NCI-H1930 (cell line): ENCODE measurements around the gene CYGB.
"Not testable (repeated sequence)": the region's sequence is repeated elsewhere in the genome, so short reads cannot be mapped to it uniquely, and the experiment has no call there.

Experiments
- DNase-seq, 2 experiments: peaks; one replicate each; lab custom pipeline; 2025; lab: John Stamatoyannopoulos, UW

CYGB gene

DNA sequence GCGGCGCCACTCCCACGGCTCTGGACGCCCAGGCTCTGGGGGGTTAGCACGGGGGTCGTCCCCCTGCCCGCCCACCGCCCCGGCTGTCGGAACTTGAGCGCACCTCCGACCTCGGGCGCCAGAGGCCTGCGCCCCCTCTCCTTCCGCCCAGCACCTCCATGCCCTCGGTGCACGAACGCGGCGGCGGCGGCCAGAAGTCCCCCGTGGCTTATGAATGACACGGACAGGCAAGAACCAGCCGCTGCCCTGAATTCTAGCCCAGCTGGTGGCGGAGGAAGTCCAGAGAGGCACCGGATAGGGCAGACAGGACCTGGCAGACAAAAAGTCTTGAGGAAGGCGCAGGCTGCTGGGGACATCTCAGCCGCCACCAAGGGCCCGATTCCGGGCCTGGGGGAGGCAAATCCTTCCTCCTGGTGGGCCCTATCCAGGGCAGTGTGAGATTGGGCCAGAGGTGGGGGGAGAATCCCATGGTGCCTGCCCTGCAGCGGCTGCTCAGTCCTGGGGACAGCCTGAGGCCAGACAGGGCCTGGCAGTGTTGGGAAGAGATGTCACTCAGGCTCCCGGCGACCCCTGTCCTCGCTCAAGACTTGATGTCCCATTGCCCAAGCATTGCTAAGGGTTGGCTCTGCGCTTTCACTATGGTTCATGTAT, 897 bp upstream of the CYGB start:
- DNase-seq = no peak

DNA sequence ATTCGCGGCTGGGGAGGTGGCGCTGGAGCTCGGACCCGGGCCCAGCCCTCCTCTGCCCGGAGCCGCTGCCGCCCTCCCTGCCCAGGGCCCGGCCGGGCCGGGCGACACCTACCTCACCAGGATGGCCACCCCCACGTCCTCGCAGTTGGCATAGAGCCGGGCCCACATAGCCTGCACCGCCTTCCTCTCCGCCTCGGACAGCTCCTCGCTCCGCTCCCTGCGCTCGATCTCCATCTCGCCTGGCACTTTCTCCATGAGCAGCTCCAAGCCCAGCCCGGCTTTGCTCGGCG, 276 bp downstream of the CYGB start:
- no peak for DNase-seq

DNA sequence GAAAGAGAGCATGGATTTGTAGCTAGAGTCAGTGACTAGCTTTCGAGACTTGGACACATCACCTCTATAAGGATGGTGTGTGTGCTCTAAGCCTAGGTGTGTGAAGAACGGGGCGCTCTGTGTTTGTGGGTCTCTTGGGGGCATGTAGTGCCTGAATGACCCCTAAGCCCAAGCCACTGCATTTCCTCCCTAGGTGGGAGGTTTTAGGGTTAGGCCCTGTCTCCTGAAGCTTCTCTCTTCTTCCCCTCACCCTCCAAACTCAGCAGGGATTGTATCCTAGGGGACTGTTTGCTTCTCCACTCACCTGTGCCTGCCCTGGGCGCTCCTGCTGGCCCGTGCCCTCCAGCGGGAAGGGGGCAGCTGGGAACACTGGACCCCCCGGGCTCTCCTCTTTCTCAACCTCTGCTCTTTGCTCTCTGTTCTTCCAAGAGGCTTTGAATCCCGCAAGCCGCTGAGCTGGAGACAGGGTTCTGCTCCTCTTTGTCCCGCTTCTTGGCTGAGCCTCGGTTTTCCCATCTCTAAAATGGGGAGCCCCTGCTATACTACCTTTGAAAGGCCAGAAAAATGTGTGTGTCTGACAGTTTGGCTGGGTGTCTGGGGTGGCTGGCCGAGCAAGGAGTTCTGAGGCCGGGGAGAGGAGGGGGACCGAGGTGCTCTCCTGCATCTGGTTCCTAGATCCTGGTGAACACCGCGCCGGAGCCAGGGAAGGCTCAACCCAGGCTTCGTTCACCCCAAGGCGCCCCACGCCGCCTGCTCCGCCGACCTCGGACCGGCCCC, 810 bp downstream of the CYGB start:
- no peak for DNase-seq

DNA sequence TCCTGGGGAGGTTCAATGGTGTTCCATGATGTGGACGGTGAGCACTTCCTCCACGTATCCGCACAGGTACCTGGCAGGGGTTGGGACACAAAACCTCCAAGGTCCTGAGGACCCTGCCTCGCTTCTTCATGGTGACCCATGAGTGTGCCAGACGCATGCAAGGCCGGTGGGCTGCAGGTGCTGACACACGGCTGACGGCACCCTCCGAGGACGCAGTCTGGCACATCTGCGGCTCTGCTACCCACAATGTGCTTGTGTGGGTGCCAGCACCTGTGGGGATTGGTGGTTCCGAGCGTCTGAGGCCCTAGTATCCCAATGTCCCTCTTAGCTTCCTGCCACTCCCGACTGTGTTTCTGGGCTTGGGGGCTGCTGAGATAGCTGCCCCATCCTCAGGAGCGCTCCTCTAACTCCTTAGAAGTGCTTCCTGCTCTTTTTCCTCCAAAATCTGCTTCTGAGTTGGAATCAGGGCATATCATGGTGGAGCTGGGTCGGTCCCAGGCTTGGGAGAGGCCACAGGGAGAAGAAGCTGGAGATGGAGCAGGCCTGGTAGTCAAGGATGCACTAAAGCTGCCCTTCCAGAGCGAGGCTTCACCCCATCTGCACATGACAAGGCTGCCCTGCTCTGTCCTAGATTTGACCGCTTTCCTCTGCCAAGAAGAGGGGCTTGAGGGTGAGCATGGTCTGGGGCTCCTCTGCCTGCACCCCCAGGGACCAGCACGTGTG, 1.6 kb downstream of the CYGB start:
- DNase-seq = no peak

DNA sequence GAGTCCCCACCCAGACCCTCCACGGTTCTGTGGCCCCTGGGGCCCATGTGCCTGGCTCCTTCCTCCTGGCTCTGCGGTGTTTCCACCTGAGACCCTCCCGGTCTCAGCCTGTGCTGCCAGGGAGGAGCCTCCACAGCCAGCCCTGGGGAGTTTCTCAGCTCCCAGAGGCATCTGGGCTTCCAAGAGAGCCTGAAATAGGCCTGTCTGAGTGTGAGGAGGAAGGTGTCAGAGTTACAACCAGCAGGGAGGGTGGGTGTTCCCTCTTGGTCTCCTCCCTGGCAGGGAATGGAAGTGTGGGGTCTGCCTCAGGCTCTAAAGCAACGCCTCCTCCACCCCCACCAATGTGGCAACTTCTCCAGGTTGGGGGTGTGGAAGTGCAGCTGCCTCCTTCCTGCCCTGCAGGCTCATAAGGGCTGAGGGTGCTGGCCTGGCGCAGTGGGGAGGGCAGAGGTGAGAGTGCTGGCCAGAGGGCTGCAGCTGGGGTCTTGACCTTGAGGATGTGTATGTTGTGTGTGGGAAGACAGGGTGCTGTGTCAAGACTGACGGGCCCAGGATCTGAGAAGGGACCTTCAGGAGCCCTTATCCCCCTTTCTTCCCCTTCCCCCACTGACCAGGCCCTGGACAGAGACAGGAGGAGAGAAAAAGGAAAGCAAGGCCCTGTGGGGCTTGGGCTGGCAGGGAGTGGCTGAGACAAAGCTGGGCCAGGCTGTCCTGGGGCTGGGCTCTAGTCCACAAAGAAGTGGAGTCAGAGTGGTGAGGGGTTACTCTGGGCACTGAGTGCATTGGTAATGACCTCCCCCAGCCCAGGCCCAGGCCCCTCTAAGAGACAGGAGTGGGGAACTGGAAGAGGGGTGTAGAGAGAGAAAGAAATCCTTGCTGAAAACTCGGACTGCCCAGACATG, 2.4 kb downstream of the CYGB start:
- no peak for DNase-seq

- not testable (repeated sequence) for DNase-seq
These were observed 3.7 kb downstream of the CYGB start for GRCh38 chr17:76533640-76534359.

DNA sequence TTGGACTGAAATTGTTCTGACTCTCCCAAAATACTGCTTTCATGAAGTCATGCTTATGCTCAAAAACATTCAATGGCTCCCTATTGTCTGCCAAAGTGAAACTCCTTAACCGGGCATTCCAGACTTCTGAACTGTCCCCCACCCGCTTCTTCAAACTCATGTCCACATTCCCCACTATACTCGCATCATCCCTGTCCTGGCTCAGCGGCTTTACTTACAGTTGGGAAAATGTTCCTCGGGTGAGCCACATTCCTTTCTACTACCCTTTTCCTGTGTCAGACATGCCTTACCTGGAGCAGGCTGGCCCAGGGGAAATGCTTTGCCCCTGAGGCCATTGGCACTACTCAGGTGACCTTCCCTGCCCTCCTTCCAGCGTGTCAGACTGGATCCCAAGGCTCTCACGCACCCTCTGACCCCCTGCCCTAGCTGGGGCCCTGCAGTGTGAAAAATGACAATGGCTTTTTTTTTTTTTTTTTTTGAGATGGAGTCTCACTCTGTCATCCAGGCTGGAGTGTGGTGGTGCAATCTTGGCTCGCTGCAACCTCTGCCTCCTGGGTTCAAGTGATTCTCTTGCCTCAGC, 5.3 kb downstream of the CYGB start:
- DNase-seq = no peak

GRCh38 chr17:76531486-76532038, 5.9 kb downstream of the CYGB start:
- no peak for DNase-seq

- no peak for DNase-seq
These were observed 6.6 kb downstream of the CYGB start for GRCh38 chr17:76530811-76531485.

DNA sequence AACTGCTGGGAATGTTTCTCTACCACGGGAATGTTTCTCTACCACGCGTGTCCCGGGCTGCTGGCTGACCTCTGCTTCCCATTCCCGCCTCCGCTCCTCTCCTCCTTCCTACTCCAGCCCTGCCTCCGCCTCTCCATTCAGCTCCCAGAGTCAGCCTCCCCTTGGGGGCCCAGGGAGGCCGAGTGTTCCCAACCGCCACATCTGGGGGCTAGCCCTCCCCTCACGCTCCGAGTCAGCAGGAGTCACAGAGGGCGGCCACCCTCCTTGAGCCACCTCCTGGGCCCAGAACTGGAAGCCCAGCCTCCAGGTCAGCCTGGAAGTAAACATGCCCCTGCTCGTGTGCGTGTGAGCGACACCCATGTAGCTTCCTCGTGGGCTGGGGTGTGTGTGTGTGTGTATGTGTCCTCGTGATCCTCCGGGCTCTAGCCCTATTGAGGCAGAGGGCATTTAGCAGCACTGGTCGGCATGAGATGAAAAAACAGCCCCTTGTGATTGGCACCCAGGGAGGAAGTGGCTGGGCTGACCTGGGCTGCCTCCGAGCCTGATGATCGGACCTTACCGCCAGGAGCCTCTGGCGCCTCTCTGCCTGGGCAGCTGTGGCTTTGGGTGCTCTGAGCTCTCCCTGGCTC, 7.3 kb downstream of the CYGB start:
- no peak for DNase-seq

GRCh38 chr17:76529224-76530094, 8.1 kb downstream of the CYGB start:
- no peak for DNase-seq

DNA sequence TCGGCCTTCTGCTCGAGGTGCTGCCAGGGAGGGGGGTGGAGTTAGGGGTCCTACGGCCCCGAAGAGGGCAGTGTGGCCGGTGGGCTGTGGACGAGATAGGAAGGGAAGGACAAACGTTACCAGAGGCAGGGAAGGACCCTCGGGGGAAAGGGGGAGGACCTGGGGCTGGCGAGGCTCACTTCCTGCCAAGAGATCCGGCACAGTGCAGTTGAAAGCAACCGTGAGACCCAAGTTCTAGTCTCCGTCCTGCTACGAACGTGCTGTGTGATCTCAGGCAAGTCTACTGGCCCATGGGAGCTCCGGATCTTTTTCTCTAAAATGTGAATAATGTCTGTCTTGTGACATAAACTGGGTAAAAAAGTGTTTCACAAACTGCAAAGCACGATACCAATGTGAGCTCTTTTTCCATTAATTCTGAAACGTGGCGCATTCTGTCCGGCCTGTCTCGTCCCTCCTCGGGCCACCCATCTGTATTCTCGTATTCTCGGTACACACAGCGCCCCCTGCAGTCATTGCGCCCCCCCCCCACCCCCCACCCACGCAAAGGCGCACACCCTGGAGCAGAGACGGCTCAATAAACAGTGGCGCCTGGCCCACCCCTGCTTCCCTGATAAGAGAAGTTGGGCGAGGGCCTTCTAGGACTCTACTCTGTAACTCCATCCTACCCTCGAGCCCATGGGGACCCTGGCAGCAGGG, 8.8 kb downstream of the CYGB start:
- DNase-seq = no peak

DNA sequence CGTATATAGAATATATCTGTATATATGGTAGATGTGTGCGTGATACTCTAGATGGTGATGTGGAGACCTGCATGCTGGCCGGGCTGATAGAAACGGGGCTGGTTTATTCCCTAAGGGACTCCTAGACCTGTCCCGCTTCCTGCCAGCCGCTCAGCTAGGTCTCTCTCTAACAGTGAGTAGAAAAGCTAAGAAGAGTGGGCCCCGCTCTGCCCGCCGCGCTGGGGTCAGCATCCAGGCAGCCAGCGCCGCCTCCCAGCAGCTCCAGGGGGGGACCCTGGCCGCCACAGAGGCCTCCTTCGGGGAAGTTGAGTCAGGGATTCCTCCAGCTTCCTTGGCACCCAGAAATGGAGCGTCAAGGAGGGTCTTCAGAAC, 9.4 kb downstream of the CYGB start:
- DNase-seq = no peak

- DNase-seq = no peak
These were observed 9.9 kb downstream of the CYGB start for GRCh38 chr17:76527430-76528111.

- not testable (repeated sequence) for DNase-seq
These were observed 10.5 kb downstream of the CYGB start for GRCh38 chr17:76527016-76527415.

- DNase-seq = not testable (repeated sequence)
These were observed 12.0 kb downstream of the CYGB start for GRCh38 chr17:76525513-76525833.

DNA sequence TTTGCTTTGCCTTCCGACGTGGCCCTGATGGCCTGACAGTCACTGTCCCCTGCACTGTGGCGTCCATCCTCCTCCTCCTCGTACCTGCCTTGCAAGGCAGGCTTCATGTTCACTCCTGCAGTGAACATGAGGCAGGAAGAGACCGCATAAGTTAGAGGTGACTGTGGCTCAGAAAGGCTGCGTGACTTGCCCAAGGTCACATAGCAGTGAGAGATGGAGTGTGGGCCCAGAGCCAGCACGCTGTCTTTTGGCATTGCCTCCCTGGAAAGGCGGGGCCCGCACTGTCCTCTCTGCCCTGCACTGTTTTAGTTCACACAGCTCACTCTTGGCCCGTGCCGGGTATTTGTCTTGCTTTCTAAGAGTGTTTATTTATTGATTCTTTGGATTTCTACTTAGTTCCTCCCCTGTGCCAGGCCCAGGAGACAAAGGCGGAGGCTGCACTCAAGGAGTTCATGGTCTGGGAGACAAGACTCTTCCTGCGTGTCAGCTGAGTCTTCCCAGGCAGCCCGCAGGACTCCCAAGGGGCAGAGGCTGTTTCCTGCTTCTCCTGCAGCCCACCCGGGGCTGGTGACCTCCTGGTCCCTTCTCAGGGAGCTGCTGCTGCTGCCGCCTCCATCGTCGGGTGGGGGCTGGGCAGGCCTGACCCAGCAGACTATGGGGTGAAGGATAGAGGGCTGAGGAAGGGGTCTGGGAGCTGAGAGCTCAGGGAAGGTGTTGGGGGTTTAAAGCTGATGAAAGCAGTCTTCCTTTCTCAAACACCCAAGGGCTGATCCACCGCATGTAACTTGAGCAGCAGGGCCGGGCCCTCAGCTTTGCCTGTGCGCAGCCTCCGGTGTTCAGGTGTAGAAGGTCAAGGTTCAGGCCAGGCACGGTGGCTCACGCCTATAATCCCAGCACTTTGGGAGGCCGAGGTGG, 12.7 kb downstream of the CYGB start:
- DNase-seq = no peak
